Stomach (tissue), 4 donors: ENCODE data around the gene HOXC11.

Experiments
- CTCF ChIP-seq, 7 experiments: fragments of 450-650 bp in 4 of 7; fragments of 200-600 bp in 3 of 7; sonication (generic) in 3 of 7; IDR thresholded peaks; one replicate each; pipeline ENCODE4 v1.5.1; 2016 to 2019; ENCODE audit warnings: antibody characterized with exemption in 7 of 7, control low read depth in 2 of 7, mild to moderate bottlenecking in 1 of 7
- POLR2A ChIP-seq, 4 donors: fragments of 450-650 bp; IDR thresholded peaks; one replicate each; pipeline ENCODE4 v1.6.1; 2016; ENCODE audit warnings: antibody characterized with exemption in 4 of 4, control low read depth in 2 of 4, mild to moderate bottlenecking in 1 of 4, moderate library complexity in 1 of 4
- POLR2AphosphoS5 ChIP-seq, 3 donors: sonication (generic); formaldehyde crosslinking; IDR thresholded peaks; one replicate each; pipeline ENCODE4 v1.6.1; 2016; ENCODE audit warnings: antibody characterized with exemption in 3 of 3

GRCh38 chr12:53981634-53982565 is 9.0 kb downstream of the HOXC11 start:
- TF ChIP-seq CTCF (IDR thresholded peaks at IDR 0.05) (no peak), POLR2A (IDR thresholded peaks at IDR 0.05) (no peak), POLR2AphosphoS5 (IDR thresholded peaks at IDR 0.05) (no peak)
